CD4-positive, alpha-beta T cell treated with Interleukin-12 subunit alpha and Interleukin-12 subunit beta, for 1 hour (primary cell): ENCODE data around the gene ATP5MC3.
"Not testable (repeated sequence)": the region's sequence is repeated elsewhere in the genome, so short reads cannot be mapped to it uniquely, and the experiment has no call there.

Experiments
- DNase-seq: peaks from one replicate; pipeline ENCODE4 v3.0.0-alpha.2; 2020

ATP5MC3 gene

DNA sequence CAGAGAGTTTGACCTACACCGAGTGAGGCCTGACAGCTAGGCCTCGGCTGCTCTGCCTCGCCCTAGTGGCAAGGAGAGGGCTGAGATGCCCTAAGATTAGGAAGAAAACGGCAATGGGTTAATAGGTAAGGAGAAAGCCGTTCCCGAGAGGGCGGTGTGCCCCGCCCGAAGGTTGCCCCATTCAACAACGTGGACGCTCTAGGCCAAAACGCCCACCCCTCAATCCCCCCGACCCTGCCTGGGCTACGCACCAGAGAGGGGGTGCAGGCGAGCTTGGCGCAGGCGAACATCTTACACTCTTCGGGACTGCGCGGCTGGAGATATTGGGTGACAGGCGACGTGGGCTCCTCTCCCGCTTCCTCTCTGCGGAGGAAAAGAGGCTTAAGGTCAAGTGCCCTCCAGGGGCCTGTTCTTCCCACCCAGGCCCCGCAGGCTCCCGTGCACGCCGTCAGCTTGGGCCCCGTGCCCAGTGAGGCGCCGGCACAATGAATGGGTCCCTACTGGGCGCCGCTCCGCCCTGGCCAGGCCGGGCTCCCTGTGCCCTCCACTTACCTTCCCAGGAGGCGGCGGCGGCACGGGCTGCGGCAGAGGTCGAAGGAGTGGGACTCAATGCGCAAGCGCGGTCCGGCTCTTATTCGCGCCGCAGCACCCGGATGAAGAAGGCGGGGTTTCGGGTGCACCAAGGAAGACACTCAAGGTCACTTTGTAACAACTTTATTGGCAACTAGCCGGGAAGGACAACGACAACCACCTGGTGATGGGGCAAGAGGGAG, at the start of gene ATP5MC3:
ATP5MC3 (minus strand) TSS at position 607 of the 773 bp plus-strand sequence; CDS start at position 290, 317 bp downstream.
- peak; percentile 95 for DNase-seq

DNA sequence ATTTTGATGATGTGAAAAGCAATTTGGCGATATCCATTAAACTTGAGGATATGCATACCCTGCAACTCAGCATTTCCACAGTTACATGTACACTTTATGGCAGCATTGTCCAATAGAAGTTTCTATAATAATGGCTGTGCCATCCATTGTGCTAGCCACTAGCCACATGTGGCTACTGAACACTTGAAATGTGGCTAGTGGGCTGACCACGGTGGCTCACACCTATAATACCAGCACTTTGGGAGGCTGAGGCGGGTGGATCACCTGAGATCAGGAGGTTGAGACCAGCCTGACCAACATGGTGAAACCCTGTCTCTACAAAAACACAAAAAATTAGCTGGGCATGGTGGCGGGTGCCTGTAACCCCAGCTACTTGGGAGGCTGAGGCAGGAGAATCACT, 47.1 kb upstream of the ATP5MC3 start:
- DNase-seq: not testable (repeated sequence)

DNA sequence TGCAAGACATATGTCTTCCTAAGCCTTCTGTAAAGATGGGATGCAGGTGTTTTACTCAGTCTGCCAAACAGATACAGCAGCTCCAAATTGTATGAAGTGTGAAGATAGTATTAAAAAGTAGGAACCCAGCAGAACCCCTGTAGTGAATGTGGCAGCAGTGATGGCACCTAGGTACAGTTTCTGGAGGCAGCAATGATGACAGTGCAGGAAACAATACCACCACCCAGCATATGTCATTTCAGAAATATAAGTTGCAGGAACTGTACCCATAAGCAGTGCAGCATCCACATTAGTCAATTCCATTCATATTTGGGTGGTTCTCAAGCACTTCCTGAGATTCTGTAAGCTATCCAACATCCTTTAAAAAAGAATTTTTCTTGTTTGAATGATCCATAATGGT, 46.7 kb upstream of the ATP5MC3 start:
- no peak for DNase-seq

DNA sequence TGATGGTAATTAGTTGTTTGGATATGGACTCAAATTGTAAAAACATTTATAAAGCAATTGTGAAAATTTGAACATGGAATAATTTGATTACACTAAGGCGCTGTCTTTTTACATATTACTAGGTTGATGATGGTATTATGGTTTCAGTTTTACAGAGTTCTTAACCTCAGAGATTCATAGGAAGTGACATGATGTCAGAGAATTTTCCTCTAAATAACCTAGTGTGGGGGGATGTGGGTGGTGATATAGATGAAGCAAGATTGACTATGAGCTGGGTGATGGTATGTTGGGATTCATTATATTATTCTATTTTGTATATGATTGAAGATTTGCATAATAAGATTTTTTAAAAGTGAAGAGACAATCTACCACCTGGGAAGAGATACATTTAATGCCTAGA, 45.9 kb upstream of the ATP5MC3 start:
- no peak for DNase-seq

DNA sequence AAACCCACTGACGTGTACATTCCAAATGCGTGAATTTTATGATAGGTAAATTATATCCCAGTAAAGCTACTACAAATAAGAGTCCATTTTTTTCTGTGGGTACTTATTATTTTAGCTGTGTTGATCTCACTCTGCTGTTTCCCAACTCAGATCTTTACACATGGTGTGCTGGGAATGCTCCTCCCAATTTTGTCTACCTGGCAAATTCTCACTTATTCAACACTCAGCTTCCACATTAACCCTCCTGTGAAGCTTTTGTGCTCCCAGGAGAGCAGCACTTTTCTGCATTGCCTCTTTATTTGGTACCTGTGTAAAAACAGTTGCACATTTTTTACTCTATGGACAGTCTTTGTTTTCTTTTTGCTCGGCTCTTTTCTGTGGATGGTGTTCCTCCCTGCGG, 38.6 kb upstream of the ATP5MC3 start:
- DNase-seq: no peak

DNA sequence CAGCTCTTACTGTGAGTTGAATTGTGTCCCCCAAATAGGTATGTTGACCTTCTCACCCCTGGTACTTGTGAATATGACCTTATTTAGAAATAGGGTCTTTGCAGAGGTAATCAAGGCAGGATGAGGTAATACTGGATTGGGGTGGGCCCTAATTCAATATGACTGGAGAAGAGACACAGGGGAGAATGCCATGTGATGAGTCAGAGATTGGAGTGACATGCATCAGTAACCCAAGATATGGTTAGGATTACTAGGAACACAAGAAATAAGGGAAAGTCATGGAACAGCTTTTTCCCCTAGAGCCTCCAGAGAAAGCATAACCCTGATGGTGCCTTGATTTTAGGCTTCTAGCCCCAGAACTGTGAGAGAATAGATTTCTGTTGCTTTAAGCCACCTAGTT, 37.0 kb upstream of the ATP5MC3 start:
- no peak for DNase-seq

DNA sequence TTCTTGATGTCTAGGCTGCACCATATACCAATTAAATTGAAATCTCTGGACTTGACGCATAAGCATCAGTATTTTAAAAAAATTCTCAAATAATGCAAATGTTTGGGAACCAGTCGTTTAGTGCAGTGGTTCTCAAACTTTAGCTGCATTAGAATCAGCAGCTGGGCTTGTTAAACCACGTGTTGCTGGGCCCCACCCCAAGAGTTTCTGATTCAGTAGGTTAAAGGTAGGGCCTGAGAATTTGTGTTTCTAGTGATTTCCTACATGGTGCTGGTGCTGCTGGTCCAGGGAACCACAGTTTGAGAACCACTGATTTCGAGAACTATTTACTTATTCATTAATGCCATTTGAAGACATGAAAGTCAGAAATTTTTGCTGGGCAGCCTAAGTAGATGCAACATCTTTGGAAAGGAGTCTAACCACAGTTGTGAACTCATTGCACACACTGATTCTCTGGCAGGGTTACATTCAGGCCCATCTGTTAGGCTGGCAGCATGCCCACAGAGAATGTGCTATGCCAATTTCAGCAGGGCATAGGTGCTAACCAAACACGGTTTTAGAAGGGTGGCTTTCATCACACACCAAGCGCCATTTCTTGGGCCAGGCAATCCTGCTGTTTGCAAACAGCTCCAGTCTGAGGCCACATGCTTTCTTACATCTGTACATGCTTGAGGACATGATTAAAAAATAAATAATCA, 26.4 kb upstream of the ATP5MC3 start:
- DNase-seq: peak; percentile 23

DNA sequence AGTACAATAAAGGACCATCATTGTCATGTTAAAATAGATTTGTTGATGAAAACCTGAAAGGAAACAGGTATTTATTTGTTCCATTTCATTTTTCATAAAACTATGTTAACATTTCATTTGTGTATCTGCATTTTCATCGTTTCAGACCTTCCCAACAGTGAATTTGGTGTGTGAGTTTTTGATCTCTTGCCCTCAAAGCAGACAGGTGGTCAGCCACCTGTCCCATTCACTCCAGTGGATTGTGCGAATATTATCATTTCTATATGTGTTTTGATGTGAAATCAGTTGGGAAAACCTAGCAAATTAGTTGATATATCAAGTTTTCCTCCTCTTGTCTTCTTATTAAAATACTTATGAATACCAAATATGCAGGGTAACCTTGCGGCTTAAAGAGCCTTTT, 25.4 kb upstream of the ATP5MC3 start:
- no peak for DNase-seq

DNA sequence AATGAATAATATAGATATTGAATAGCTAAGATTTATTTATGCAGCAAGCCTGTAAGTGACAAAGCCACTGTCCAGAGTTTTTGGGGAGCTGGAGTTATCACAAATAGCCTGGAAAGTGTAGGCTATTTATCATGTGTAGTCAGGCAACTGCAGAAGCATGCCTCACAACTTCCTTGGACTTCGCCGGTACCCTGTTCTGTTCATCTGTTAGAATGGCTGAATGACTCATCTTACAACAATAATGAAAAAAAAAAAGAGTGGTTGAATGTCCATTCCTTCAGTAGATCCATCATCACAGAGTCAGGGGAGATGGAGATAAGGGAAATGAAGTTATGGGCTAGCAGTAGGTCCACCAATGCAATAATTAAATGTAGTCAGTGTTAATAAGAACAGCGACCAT, 24.0 kb upstream of the ATP5MC3 start:
- no peak for DNase-seq

DNA sequence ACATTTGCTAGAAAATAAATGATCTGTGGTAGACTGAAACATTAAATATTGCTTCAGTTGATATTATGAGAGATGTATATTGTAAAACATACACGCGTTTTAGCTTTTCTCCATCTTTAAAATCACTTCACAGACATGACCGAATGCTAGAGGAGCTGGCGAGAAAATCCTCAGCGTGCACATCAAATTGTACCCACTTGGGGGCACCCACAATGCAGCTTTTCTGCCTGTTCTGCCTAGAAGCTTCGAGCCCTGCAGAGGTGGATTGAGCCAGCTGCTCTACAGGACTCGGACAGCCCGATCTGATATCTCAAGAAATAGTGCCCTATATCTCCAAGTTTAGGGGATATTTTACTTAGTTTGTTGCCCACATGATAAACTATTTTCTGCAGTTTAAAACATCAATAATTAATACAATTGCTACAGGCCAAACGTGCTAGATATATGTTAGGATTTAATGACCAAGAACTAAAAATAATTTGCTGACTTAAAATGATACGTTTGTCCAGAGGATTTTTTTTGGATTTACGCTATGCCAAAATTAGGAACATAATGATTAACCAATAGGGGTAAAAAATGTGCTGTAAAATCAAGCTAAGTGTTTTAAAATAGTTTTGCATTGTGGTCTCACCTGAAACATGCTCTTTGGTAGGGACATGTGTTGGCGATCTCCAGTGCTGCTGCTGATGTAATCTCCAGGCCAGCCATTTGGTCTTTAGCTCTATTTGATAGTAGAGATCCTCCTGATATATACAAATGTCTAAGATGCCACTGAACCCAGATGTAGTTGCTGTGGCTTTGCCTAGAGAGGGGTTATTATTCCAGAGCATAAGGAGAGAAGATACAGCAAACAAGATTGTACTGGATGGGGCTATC, 22.3 kb upstream of the ATP5MC3 start:
- peak; percentile 48 for DNase-seq

DNA sequence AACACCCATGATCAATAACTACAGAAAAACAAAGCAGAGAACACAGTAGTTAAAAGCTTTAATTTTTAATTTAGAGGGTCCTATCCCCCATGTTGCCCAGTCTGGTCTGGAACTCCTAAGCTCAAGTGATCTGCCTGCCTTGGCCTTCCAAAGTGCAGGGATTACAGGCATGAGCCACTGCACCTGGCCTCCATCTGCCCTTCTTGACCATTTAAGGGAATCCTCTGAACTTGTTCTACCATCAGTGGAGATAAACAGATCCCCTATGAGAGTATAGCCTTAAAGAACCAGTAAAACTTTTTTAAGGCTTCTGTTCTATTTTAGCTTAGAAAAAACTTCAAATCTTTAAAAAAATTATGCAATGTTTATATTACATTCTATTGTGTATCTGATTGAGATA, 13.5 kb upstream of the ATP5MC3 start:
- DNase-seq: no peak

DNA sequence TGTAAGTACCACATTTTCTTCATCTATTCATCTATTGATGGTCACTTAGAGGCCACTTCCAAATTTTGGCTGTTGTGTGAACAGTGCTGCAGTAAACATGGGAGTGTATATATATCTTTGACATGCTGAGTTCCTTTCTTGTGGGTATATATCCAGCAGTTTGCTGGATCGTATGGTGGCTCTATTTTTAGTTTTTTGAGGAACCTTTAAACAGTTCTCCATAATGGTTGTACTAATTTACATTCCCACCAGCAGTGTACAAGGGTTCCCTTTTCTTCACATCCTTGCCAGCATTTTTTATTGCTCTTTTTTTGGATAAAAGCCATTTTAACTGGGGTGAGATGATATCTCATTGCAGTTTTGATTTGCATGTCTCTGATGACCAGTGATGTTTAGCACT, 7.3 kb upstream of the ATP5MC3 start:
- no peak for DNase-seq

DNA sequence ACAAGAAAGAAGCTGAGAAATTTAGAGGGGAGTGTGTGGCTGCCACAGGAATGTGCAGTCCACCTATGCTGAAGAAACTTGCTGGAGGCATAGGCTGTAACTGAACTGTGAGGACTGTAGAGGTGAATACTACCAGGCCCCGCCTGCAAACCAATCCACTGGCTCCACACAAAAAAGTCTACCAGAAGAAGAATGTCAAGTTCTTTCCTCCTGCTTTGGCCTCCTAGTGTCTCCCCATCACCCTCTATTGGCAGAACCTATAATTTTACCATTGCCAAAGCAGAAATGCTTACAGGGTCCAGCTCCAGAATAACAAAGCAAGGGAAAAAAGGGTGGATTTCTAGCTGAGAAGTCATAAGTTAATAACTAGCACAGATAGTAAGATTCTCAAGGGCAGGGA, 5.9 kb upstream of the ATP5MC3 start:
- peak; percentile 21 for DNase-seq

DNA sequence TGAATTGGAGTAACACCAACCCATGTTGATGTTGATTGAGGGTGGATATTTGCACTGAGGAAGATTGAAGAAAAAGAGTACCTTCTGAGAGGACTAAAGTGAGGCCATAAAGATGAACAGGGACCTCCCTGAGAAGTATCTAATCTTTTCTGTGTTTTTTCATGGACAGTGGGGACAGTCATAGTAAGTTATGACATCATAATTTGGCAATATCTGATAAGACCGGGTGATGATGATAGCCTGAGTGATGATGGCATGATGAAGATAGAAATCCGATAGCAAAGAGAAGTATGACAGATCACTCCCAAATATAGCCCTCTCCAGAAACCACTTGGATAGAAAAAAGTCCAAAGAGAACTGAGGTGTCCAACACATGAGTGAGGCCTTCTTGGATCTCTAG, 2.2 kb upstream of the ATP5MC3 start:
- DNase-seq: no peak

DNA sequence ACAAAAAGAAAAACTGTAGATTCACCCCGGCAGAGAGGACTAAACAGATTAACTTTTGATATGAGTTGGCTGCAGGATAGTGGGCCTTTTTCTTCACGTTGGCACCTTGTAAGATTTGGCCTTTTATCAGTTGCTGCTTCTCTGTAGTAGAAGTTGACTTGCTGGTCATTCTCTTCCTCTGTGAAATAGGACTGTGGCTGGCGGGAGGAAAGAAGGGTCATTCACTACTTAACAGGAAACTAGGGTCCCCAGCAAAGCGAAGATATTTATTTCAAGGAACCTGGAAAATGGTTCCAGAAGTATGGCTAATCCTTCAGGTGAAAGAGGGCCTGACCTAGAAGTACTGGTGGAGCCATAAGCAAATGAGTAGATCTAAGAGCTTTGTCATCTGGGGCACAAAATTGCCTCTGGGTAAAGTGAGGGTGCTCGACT, 383 bp upstream of the ATP5MC3 start:
- DNase-seq: no peak

DNA sequence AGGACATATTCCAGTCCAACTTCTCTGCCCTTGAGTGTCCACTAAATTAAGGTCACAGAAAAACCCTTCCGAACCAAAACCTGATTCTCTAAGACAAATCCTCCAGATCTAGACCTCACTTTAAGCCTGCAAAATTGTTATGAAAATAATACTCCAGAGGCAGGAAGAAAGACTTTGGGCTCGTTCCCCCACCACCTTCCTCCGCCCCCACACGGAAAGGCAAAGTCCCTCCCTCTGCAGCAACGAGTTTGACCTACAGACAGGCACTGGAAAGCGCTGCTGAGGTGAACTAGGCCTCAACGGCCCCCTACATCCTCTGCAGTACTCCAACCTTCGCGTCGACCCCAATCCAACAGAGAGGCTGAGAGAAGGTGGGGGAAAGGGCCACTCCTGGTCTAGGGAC, 808 bp downstream of the ATP5MC3 start:
- DNase-seq: peak; percentile 43

DNA sequence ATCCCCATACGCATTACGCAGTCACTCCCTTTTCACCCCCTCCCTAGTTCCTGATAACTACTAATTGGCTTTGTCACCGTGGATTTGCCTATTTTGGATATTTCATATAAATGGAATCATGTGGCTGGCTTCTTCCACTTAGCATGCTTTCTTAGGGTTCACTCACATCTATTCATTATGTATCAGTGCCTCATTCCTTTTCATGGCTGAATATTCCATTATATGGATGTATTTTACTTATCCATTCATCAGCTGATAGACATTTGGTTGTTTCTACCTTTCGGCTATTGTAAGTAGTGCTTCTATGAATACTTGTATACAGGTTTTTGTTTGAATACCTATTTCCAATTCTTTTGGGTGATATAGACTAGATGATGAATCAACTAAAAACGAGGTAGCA, 4.9 kb downstream of the ATP5MC3 start:
- DNase-seq: no peak

DNA sequence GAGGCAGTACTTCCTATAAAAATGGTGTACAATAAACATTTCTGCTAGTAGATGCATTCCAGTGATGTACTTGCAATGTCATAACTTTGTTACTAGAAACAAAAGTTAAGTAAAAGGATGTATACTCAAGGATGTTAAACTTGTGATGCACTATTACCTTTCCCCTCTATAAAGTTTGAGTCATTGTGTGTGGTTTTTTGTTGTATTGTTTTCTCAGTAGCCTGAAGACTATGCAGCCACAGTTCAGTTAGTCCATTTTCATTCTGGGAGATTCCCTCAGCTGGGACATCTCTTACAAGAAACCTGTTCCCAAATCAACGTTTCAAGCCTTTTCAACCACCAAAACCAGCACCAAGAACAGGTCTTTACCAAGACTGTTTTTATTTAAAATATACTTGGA, 5.6 kb downstream of the ATP5MC3 start:
- DNase-seq: no peak

DNA sequence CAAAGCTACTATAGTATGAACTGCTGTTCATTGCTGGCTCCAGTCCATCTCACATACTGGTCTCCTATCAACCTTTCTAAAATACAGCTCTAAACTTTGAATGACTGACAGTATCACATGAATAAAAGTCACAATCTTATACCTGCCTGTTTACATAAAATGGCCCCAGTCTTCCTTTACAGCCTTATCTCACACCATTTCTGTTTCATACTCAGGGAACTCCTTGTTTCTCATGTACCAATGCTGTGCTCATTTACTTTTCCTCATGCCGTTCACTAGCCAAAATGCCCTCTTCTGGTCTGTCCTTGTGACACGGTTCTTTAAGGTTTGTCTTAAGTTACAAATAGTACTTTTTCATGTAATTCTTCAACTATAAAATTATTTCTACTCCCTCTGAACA, 6.2 kb downstream of the ATP5MC3 start:
- DNase-seq: no peak

DNA sequence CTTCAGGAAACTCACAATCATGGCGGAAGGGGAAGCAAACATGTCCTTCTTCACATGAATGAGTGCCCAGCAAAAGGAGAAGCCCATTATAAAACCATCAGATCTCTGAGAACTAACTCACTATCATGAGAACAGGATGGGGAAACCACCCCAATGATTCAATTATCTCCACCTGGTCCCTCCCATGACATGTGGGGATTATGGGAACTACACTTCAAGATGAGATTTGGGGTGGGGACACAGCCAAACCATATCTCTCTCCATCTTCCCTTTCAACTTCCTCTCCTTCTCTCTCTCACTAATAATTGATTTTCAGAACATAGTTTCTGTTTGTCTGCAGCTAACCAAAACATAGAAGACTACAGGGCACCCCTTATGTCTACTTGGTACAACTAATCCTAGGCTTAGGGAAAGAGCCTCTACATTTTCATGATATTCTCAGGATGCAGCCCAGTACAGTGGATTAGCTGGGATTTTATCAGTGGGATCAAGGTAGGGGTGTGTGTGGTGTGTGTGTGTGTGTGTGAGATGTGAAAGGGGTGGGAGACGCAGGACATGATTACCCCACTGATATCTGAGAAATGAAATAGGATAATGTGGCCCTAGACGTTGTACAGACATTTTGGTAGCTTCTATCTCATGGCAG, 10.7 kb downstream of the ATP5MC3 start:
- no peak for DNase-seq

DNA sequence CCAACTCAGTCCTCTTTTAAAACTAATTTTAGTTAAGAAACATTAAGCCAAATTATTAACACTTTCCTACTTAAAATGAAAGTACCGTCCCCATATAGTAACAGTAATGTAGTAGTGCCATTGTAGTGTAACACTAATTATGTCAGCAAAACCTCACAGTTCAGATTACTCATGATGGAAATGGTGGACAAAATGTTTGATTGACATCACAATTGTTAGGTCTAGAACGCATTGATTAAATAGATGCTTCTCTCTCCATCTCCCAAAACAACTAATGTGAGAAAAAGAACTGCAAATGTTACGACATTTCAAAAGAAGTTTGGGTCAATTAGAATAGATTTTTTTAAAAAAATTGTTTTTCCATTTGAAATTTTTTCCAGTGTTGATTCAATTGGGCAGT, 12.3 kb downstream of the ATP5MC3 start:
- DNase-seq: no peak

DNA sequence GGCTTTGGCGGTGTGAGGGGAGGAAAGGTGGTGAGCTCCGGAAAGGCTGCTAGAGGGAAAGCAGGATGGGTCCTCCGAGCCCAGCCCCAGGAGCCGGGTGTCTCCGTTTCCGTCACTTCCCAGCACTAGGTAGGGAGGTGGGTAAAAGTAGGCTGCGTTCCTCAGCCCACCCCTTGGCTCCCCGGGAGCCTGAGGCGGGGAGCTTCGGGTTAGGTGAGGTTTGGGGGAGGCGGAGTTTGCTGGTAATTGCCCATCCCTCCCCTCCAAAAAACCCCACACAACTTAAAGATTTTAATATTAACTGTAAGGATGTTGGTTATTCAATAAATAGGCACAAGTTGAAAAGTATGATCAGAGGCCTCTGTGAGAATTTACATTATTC, 13.0 kb downstream of the ATP5MC3 start:
- no peak for DNase-seq
